Fibroblast of lung (primary cell): ENCODE measurements around the gene ZNF423.

Experiments
- CTCF ChIP-seq, 2 donors: IDR thresholded peaks in 1 of 2; conservative IDR thresholded peaks in 1 of 2; 1 replicate in 1 of 2; 2 replicates in 1 of 2; pipeline ENCODE4 v1.5.1; 2011 to 2012; ENCODE audit warnings: low read length in 2 of 2, control low read depth in 1 of 2, inconsistent platforms in 1 of 2, low read depth in 1 of 2, mild to moderate bottlenecking in 1 of 2
- EZH2 ChIP-seq: IDR thresholded peaks from 2 replicates; pipeline ENCODE4 v1.5.1; 2012; ENCODE audit warnings: low read length, control low read depth, mild to moderate bottlenecking; ENCODE audit errors: missing control alignments

- TF ChIP-seq CTCF (conservative IDR thresholded peaks at IDR 0.05 in 1 of 2, IDR thresholded peaks at IDR 0.05 in 1 of 2; ENCODE audit: low read depth in 1 of 2, low read length in 2 of 2), result no peak
- TF ChIP-seq EZH2, result no peak
These were observed 339.4 kb downstream of the ZNF423 start for GRCh38 chr16:49516382-49517036.
